Measurements from ENCODE around the gene WDR91.

DNA sequence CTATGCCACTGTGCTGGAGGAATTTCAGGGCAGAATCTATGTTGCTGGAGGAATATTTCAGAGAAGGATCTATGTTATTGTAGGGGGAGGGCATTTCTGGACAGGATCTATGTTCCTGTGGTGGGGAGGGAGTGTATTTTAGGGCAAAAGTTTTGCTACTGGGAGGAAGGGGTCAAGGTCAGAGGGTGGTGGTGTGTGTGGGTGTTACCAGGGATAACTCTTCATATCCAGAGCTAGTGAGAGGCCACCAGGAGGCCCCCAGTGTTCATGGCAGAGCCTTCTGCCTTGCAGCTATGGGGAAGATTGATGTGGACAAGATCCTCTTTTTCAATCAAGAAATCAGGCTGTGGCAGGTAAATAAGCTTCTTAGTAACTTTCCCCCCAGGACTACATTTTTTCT lies 20.4 kb upstream of the WDR91 start:
- TF ChIP-seq, protein P1, sequence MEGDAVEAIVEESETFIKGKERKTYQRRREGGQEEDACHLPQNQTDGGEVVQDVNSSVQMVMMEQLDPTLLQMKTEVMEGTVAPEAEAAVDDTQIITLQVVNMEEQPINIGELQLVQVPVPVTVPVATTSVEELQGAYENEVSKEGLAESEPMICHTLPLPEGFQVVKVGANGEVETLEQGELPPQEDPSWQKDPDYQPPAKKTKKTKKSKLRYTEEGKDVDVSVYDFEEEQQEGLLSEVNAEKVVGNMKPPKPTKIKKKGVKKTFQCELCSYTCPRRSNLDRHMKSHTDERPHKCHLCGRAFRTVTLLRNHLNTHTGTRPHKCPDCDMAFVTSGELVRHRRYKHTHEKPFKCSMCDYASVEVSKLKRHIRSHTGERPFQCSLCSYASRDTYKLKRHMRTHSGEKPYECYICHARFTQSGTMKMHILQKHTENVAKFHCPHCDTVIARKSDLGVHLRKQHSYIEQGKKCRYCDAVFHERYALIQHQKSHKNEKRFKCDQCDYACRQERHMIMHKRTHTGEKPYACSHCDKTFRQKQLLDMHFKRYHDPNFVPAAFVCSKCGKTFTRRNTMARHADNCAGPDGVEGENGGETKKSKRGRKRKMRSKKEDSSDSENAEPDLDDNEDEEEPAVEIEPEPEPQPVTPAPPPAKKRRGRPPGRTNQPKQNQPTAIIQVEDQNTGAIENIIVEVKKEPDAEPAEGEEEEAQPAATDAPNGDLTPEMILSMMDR (conservative IDR thresholded peaks at IDR 0.05; ENCODE audit: low read length), result no peak
- no peak for TF ChIP-seq EZH2phosphoT487 (IDR thresholded peaks at IDR 0.05; ENCODE audit: borderline replicate concordance)
